HepG2 (cell line): Measurements from ENCODE around the gene C1QTNF3. TPM values are rescaled to one million over a fixed set of nuclear protein-coding genes. Genes with fewer than 3 reads are reported as not detected.

Experiments used
- AHDC1 ChIP-seq: sonication (generic); formaldehyde crosslinking; IDR thresholded peaks from 2 replicates; pipeline ENCODE4 v1.5.1; 2020; ENCODE audit warnings: mild to moderate bottlenecking, missing genetic modification reagents, borderline replicate concordance
- FUBP1 ChIP-seq: sonication (generic); formaldehyde crosslinking; IDR thresholded peaks from 2 replicates; pipeline ENCODE4 v1.5.1; 2020; ENCODE audit warnings: missing genetic modification reagents, mild to moderate bottlenecking, borderline replicate concordance
- LCORL ChIP-seq, 2 experiments: fragments of 450-650 bp in 1 of 2; sonication (generic) in 1 of 2; formaldehyde crosslinking in 1 of 2; IDR thresholded peaks; 2 replicates each; pipeline versions ENCODE4 v1.5.0 to v1.6.1; 2017 to 2020; ENCODE audit warnings: antibody characterized with exemption in 1 of 2, missing genetic modification reagents in 1 of 2
- PLRG1 ChIP-seq: fragments of 450-650 bp; conservative IDR thresholded peaks from 2 replicates; pipeline ENCODE4 v1.6.1; 2016
- SRSF1 ChIP-seq: fragments of 200-400 bp; formaldehyde crosslinking; optimal IDR thresholded peaks from 2 replicates; pipeline ENCODE3; 2017; ENCODE audit warnings: mild to moderate bottlenecking, low read depth, low read length, moderate library complexity
- SRSF9 ChIP-seq: fragments of 200-400 bp; formaldehyde crosslinking; IDR thresholded peaks from 2 replicates; pipeline ENCODE4 v1.6.1; 2018; ENCODE audit warnings: borderline replicate concordance, mild to moderate bottlenecking, low read depth, low read length; ENCODE audit not compliant: insufficient read depth, poor library complexity, severe bottlenecking
- ZNF609 ChIP-seq: sonication (generic); formaldehyde crosslinking; IDR thresholded peaks from 2 replicates; pipeline ENCODE4 v1.4.0; 2020; ENCODE audit warnings: mild to moderate bottlenecking, missing genetic modification reagents, borderline replicate concordance
- ZNF691 ChIP-seq: sonication (generic); formaldehyde crosslinking; IDR thresholded peaks from 2 replicates; pipeline ENCODE4 v1.4.0; 2020; ENCODE audit warnings: missing genetic modification reagents, low read depth, mild to moderate bottlenecking, borderline replicate concordance
- ZNF724P ChIP-seq: sonication (generic); formaldehyde crosslinking; IDR thresholded peaks from 2 replicates; pipeline ENCODE4 v1.8.0; 2022; ENCODE audit warnings: missing genetic modification reagents, borderline replicate concordance
- polyA plus RNA-seq, 8 experiments: library from polyadenylated mRNA; depleted of rRNA in 3 of 8; stranded (reverse) in 7 of 8; unstranded in 1 of 8; fragments of >200 nt; fragmentation: Illumina TruSeq in 4 of 8; extraction: Trizol in 4 of 8; gene quantifications; 2 replicates each; pipeline versions ENCODE4 v1.2.1 to v1.2.3, GENCODE V29; 2011 to 2016; ENCODE audit warnings: low read depth in 4 of 8, missing spikeins in 1 of 8, mixed read lengths in 1 of 8; ENCODE audit not compliant: insufficient read depth in 1 of 8
- total RNA-seq, 5 experiments: library from RNA; depleted of rRNA; stranded (reverse); fragments of >200 nt; fragmentation: Illumina TruSeq; extraction: Trizol; gene quantifications; 2 replicates each; pipeline ENCODE4 v1.2.3, GENCODE V29; 2016; ENCODE audit warnings: low read depth in 1 of 5

Gene C1QTNF3
- total and polyA plus RNA-seq, 2 of the 13 experiments (the other 11 are each of a cell fraction or from before 2014, with no cell fraction given): 3.3 to 10.8 TPM

- no peak for TF ChIP-seq AHDC1
- TF ChIP-seq ZNF724P (CRISPR knock-in tag): no peak
- TF ChIP-seq PLRG1: no peak
- TF ChIP-seq SRSF1: no peak
- no peak for TF ChIP-seq LCORL (IDR thresholded peaks at IDR 0.05)
- no peak for TF ChIP-seq LCORL (CRISPR knock-in tag; IDR thresholded peaks at IDR 0.05)
- TF ChIP-seq ZNF691: no peak
- no peak for TF ChIP-seq FUBP1 (CRISPR knock-in tag)
- no peak for TF ChIP-seq SRSF9
- TF ChIP-seq ZNF609: no peak
- TF ChIP-seq, all 625 proteins: peak for 0
These were observed 12.7 kb upstream of the C1QTNF3 start (continued) for GRCh38 chr5:34055667-34056066.
